Thoracic aorta (tissue), 2 donors: ENCODE results near the gene SSTR3. TPM values are rescaled to one million over a fixed set of nuclear protein-coding genes. Genes with fewer than 3 reads are reported as not detected.

Source experiments
- ATAC-seq: fragments of 150-250 bp; one replicate; pipeline ENCODE4 v1.8.0; 2017; ENCODE audit warnings: low read depth; ENCODE audit not compliant: insufficient number of reproducible peaks, low FRiP score
- DNase-seq: peaks from one replicate; pipeline ENCODE4 v3.0.0-alpha.2; 2020; ENCODE audit warnings: low spot score
- H3K27ac ChIP-seq, 2 donors: fragments of 200-600 bp; sonication (generic); 1 replicate in 1 of 2; 2 replicates in 1 of 2; pipeline ENCODE4 v1.5.1; 2016; ENCODE audit warnings: mild to moderate bottlenecking in 2 of 2, moderate library complexity in 2 of 2
- H3K27me3 ChIP-seq: fragments of 200-600 bp; sonication (generic); replicated peaks from 2 replicates; pipeline ENCODE4 v1.6.0; 2016; ENCODE audit warnings: mild to moderate bottlenecking; ENCODE audit not compliant: insufficient read depth
- H3K36me3 ChIP-seq: fragments of 200-600 bp; sonication (generic); one replicate; pipeline ENCODE4 v1.5.1; 2016
- H3K4me1 ChIP-seq, 2 donors: fragments of 200-600 bp; sonication (generic); 1 replicate in 1 of 2; 2 replicates in 1 of 2; pipeline versions ENCODE4 v1.5.1 to v1.6.0; 2016; ENCODE audit warnings: low read depth in 2 of 2, mild to moderate bottlenecking in 1 of 2; ENCODE audit not compliant: control insufficient read depth in 1 of 2
- H3K4me3 ChIP-seq: fragments of 200-600 bp; sonication (generic); 2 replicates; pipeline ENCODE4 v1.5.1; 2016; ENCODE audit warnings: mild to moderate bottlenecking
- H3K9me3 ChIP-seq: fragments of 200-600 bp; sonication (generic); 2 replicates; pipeline ENCODE4 v1.5.1; 2016
- CTCF ChIP-seq: fragments of 200-600 bp; sonication (generic); IDR thresholded peaks from one replicate; pipeline ENCODE4 v1.5.1; 2019; ENCODE audit warnings: antibody characterized with exemption
- total RNA-seq, 2 donors: library from RNA; depleted of rRNA; stranded (reverse); fragments of >200 nt; gene quantifications; one replicate each; pipeline versions ENCODE4 v1.1.0 to v1.2.3, GENCODE V29; 2016

SSTR3 gene
- total RNA-seq, 2 donors from 2014 or later = not detected

GRCh38 chr22:37190262-37190780 is 22.0 kb downstream of the SSTR3 start:
- no peak for ATAC-seq
- no peak overlapping the region for H3K27ac ChIP-seq
- no peak for TF ChIP-seq CTCF

DNA sequence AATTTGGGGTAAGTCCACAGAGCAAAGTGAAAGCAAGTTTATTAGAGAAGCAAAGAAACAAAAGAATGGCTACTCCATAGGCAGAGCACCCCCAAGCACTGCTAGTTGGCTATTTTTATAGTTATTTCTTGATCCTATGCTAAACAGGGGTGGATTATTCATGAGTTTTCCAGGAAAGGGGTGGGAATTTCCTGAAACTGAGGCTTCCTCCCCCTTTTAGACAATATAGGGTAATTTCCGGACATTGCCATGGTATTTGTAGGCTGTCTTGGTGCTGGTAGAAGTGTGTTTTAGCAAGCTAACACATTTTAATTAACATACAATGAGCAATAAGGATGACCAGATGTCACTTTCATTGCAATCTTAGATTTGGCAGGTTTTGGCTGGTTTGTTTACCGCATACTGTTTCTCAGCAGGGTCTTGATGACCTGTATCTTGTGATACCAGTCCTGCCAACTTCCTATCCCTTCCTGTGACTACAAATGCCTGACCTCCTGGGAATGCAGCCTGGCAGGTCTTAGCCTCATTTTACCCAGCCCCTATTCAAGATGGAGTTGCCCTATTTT is 23.3 kb downstream of the SSTR3 start:
- Histone ChIP-seq H3K4me1 (peaks cover 24 to 29% of the 10 kb centered on the region in 2 donors), H3K4me3 (no peak overlapping the region)
- ATAC-seq = no peak

More at GRCh38 chr22:37190262-37190780, 22.0 kb downstream of the SSTR3 start:
- Histone ChIP-seq H3K9me3 (no peaks in the 10 kb centered on the region), H3K36me3 (no peaks in the 10 kb centered on the region), H3K27me3 (no peaks in the 10 kb centered on the region), H3K4me1 (peaks cover 24 to 29% of the 10 kb centered on the region in 2 donors), H3K4me3 (no peak overlapping the region)
- DNase-seq = no peak

DNA sequence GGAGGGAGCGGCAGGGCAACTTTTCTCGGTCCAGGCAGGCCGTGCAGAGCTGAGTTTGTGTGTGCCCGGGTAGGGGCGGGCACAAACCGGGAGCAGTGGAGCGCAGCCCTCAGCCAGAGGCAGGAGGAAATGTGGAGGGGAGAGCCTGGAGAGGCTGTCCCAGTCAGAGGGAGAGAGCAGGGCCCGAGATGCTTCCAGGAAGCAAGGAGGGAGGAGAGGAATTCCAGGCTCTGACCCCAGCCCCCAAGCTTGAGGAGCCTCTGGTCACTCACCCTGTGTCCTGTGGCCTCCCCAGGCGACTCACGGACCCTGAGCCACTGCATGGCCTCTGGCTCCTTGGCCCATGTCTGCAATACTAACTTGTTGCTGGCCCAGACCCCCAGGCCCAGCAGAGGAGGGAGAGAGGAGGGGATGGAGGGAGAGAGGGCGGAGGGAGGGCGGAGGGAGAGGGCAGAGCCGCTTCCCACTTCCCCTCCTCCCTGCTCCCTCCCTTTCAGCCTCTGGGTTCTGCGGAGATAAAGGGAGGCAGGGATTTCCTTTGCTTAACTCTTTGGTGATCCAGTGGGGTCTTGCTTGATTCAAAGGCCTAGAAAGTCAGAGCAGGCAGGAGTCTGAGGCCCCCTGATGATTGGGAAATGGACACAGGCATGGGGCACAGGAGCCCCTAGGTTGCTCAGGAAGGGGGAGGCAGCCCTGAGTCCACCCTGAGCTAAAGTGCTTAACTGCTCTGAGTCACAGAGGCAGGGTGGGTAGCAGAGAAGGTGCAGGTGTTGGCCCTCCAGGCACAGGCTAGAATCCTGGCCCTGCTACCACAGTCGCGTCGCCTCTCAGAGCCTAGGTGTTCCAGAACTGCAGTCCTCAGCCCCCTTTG is 24.2 kb downstream of the SSTR3 start, which contains the start of gene C1QTNF6:
C1QTNF6 (minus strand) TSS at position 357 of the 871 bp plus-strand sequence; CDS start at position 323, 34 bp downstream.
- H3K4me3 ChIP-seq = peak within 1 kb of the TSS; percentile 67
- H3K4me1 ChIP-seq = peaks cover 24 to 29% of the 10 kb centered on the region in 2 donors
- no peak for TF ChIP-seq CTCF
- H3K36me3 ChIP-seq = no peaks in the 10 kb centered on the region
- DNase-seq (no peak), ATAC-seq (no peak)
- no peaks in the 10 kb centered on the region for H3K9me3 ChIP-seq
- H3K27me3 ChIP-seq = no peaks in the 10 kb centered on the region
- H3K27ac ChIP-seq = peak within 1 kb of the TSS; percentile 52 to 82

More for the DNA sequence above, 23.3 kb downstream of the SSTR3 start:
- no peak for DNase-seq
- H3K27ac ChIP-seq = peak overlapping the region in 1 of 2 donors; percentile 82
- no peaks in the 10 kb centered on the region for H3K27me3 ChIP-seq
- no peaks in the 10 kb centered on the region for H3K36me3 ChIP-seq
- H3K9me3 ChIP-seq = no peaks in the 10 kb centered on the region
- TF ChIP-seq CTCF = no peak

- Histone ChIP-seq H3K4me1 (peaks cover 24 to 29% of the 10 kb centered on the region in 2 donors), H3K27me3 (no peaks in the 10 kb centered on the region), H3K9me3 (no peaks in the 10 kb centered on the region), H3K36me3 (no peaks in the 10 kb centered on the region), H3K4me3 (peak overlapping the region; percentile 67), H3K27ac (peak overlapping the region; percentile 52 to 82)
- DNase-seq (no peak), ATAC-seq (no peak)
- TF ChIP-seq CTCF = no peak
Observed at GRCh38 chr22:37187552-37187890, 24.8 kb downstream of the SSTR3 start.

DNA sequence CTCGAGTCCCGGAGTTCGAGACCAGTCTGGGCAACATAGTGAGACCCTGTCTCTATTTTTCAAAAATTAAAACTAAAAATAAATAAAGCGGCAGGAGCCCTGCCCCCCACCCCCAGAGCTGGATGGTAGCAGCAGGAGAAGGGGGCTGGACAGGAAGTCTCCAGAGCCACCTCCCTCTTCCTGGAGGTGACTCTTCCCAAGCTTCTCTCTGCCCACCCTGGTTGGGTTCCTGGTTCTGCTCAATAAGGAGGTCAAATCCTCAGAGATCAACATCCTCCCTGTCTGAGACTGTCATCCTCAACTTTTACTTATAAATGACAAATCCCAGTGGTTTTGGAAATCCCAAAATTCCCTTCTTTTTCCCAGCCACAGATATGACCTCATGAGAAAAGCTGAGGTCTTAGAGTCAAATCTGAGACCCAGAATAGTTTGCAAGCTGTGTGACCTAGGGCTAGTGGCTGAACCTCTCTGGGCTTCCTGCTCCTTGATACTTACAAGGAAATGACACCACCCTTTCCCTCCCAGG is 25.2 kb downstream of the SSTR3 start:
- ATAC-seq = no peak
- Histone ChIP-seq H3K9me3 (no peaks in the 10 kb centered on the region), H3K4me1 (peaks cover 24 to 29% of the 10 kb centered on the region in 2 donors), H3K4me3 (peak overlapping the region; percentile 67), H3K36me3 (no peaks in the 10 kb centered on the region), H3K27me3 (no peaks in the 10 kb centered on the region), H3K27ac (peak overlapping the region in 1 of 2 donors; percentile 82)
- no peak for TF ChIP-seq CTCF
- DNase-seq = no peak
